Measurements from ENCODE around the gene MMS19.
"Not testable (repeated sequence)": the region's sequence is repeated elsewhere in the genome, so short reads cannot be mapped to it uniquely, and the experiment has no call there.

The MMS19 gene

GRCh38 chr10:97481071-97481470 lies 17.2 kb downstream of the MMS19 start:
- H3K36me3 ChIP-seq (ENCODE audit: low read length) = peaks cover 5% of the 10 kb centered on the region; the same call in 1 of the 2 replicates
- no peak overlapping the region for H3K27ac ChIP-seq (ENCODE audit: low read depth, low read length)
- no peaks in the 10 kb centered on the region for H3K9me2 ChIP-seq (replicated peaks; ENCODE audit: insufficient read depth, low read length)
- H4K20me1 ChIP-seq (ENCODE audit: low read depth, low read length) = 0 out of 2 replicates have a peak, but pooled peaks cover 7% of the 10 kb centered on the region
- no peaks in the 10 kb centered on the region for H3F3A ChIP-seq (ENCODE audit: insufficient read depth)
- TF ChIP-seq, protein P1, sequence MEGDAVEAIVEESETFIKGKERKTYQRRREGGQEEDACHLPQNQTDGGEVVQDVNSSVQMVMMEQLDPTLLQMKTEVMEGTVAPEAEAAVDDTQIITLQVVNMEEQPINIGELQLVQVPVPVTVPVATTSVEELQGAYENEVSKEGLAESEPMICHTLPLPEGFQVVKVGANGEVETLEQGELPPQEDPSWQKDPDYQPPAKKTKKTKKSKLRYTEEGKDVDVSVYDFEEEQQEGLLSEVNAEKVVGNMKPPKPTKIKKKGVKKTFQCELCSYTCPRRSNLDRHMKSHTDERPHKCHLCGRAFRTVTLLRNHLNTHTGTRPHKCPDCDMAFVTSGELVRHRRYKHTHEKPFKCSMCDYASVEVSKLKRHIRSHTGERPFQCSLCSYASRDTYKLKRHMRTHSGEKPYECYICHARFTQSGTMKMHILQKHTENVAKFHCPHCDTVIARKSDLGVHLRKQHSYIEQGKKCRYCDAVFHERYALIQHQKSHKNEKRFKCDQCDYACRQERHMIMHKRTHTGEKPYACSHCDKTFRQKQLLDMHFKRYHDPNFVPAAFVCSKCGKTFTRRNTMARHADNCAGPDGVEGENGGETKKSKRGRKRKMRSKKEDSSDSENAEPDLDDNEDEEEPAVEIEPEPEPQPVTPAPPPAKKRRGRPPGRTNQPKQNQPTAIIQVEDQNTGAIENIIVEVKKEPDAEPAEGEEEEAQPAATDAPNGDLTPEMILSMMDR (IDR thresholded peaks at IDR 0.05; ENCODE audit: insufficient read depth, low read length, poor library complexity, severe bottlenecking) = no peak
- TF ChIP-seq EZH2phosphoT487 (conservative IDR thresholded peaks at IDR 0.05; ENCODE audit: low read length) = no peak
- no peak overlapping the region for H3K4me3 ChIP-seq (ENCODE audit: insufficient read depth, low read length, poor library complexity, severe bottlenecking)
- H3K9me3 ChIP-seq (ENCODE audit: insufficient read depth, low read length) = no peaks in the 10 kb centered on the region
- no peaks in the 10 kb centered on the region for H3K27me3 ChIP-seq (ENCODE audit: low read length)
- no peak overlapping the region for H3K9ac ChIP-seq (ENCODE audit: low read length)
- no peak overlapping the region for H3K4me2 ChIP-seq (ENCODE audit: low read depth, low read length, poor library complexity, severe bottlenecking)
- peaks cover 17% of the 10 kb centered on the region for H3K79me2 ChIP-seq (ENCODE audit: insufficient read depth, low read length)
- no peak overlapping the region for H2AFZ ChIP-seq (ENCODE audit: low read depth, low read length, severe bottlenecking)

- no peaks in the 10 kb centered on the region for H3F3A ChIP-seq (ENCODE audit: insufficient read depth)
- peaks cover 10% of the 10 kb centered on the region; the same call in 1 of the 2 replicates for H3K79me2 ChIP-seq (ENCODE audit: insufficient read depth, low read length)
- H3K36me3 ChIP-seq (ENCODE audit: low read length) = peaks cover 11% of the 10 kb centered on the region; the same call in 1 of the 2 replicates
- no peak overlapping the region for H3K4me2 ChIP-seq (ENCODE audit: low read depth, low read length, poor library complexity, severe bottlenecking)
- H3K9me3 ChIP-seq (ENCODE audit: insufficient read depth, low read length) = no peaks in the 10 kb centered on the region
- H3K9me2 ChIP-seq (replicated peaks; ENCODE audit: insufficient read depth, low read length) = no peaks in the 10 kb centered on the region
- no peak overlapping the region for H3K4me3 ChIP-seq (ENCODE audit: insufficient read depth, low read length, poor library complexity, severe bottlenecking)
- H3K27me3 ChIP-seq (ENCODE audit: low read length) = no peaks in the 10 kb centered on the region
- no peak overlapping the region for H3K9ac ChIP-seq (ENCODE audit: low read length)
- TF ChIP-seq, protein P1 (IDR thresholded peaks at IDR 0.05; ENCODE audit: insufficient read depth, low read length, poor library complexity, severe bottlenecking) = no peak
- TF ChIP-seq EZH2phosphoT487 (conservative IDR thresholded peaks at IDR 0.05; ENCODE audit: low read length) = no peak
- no peak overlapping the region for H2AFZ ChIP-seq (ENCODE audit: low read depth, low read length, severe bottlenecking)
- H3K27ac ChIP-seq (ENCODE audit: low read depth, low read length) = no peak overlapping the region
- H4K20me1 ChIP-seq (ENCODE audit: low read depth, low read length) = 0 out of 2 replicates have a peak, but pooled peaks cover 4% of the 10 kb centered on the region
These were observed 18.3 kb downstream of the MMS19 start for GRCh38 chr10:97479939-97480338.

GRCh38 chr10:97479410-97479809 lies 18.8 kb downstream of the MMS19 start:
- not testable (repeated sequence) for H4K20me1 ChIP-seq (ENCODE audit: low read depth, low read length); H2AFZ ChIP-seq (ENCODE audit: low read depth, low read length, severe bottlenecking); H3K4me3 ChIP-seq (ENCODE audit: insufficient read depth, low read length, poor library complexity, severe bottlenecking); H3K9me2 ChIP-seq (replicated peaks; ENCODE audit: insufficient read depth, low read length); H3K9ac ChIP-seq (ENCODE audit: low read length); H3K4me2 ChIP-seq (ENCODE audit: low read depth, low read length, poor library complexity, severe bottlenecking); H3F3A ChIP-seq (ENCODE audit: insufficient read depth); H3K27ac ChIP-seq (ENCODE audit: low read depth, low read length); H3K27me3 ChIP-seq (ENCODE audit: low read length); H3K9me3 ChIP-seq (ENCODE audit: insufficient read depth, low read length)
- Histone ChIP-seq H3K79me2 (ENCODE audit: insufficient read depth, low read length) (peaks cover 10% of the 10 kb centered on the region; the same call in 1 of the 2 replicates), H3K36me3 (ENCODE audit: low read length) (peaks cover 16% of the 10 kb centered on the region; the same call in 1 of the 2 replicates)

- H3K4me3 ChIP-seq (ENCODE audit: insufficient read depth, low read length, poor library complexity, severe bottlenecking) = no peak overlapping the region
- no peak overlapping the region for H3K27ac ChIP-seq (ENCODE audit: low read depth, low read length)
- H3K9me3 ChIP-seq (ENCODE audit: insufficient read depth, low read length) = no peaks in the 10 kb centered on the region
- H3K79me2 ChIP-seq (ENCODE audit: insufficient read depth, low read length) = no peaks in the 10 kb centered on the region
- H3F3A ChIP-seq (ENCODE audit: insufficient read depth) = no peaks in the 10 kb centered on the region
- peaks cover 20% of the 10 kb centered on the region; the same call in 1 of the 2 replicates for H3K36me3 ChIP-seq (ENCODE audit: low read length)
- H3K9ac ChIP-seq (ENCODE audit: low read length) = no peak overlapping the region
- no peak for TF ChIP-seq EZH2phosphoT487 (conservative IDR thresholded peaks at IDR 0.05; ENCODE audit: low read length)
- TF ChIP-seq, protein P1 (IDR thresholded peaks at IDR 0.05; ENCODE audit: insufficient read depth, low read length, poor library complexity, severe bottlenecking) = no peak
- no peaks in the 10 kb centered on the region for H4K20me1 ChIP-seq (ENCODE audit: low read depth, low read length)
- H3K27me3 ChIP-seq (ENCODE audit: low read length) = no peaks in the 10 kb centered on the region
- H2AFZ ChIP-seq (ENCODE audit: low read depth, low read length, severe bottlenecking) = no peak overlapping the region
- H3K4me2 ChIP-seq (ENCODE audit: low read depth, low read length, poor library complexity, severe bottlenecking) = no peak overlapping the region
- H3K9me2 ChIP-seq (replicated peaks; ENCODE audit: insufficient read depth, low read length) = no peaks in the 10 kb centered on the region
These were observed 22.2 kb downstream of the MMS19 start for GRCh38 chr10:97475936-97476594.

Measured in SU-DHL-6 (cell line).